ENCODE measurements around the gene OTX2.

The OTX2 gene

GRCh38 chr14:56812364-56813141, 2.3 kb upstream of the OTX2 start:
- no peak for DNase-seq (ENCODE audit: low spot score)

DNA sequence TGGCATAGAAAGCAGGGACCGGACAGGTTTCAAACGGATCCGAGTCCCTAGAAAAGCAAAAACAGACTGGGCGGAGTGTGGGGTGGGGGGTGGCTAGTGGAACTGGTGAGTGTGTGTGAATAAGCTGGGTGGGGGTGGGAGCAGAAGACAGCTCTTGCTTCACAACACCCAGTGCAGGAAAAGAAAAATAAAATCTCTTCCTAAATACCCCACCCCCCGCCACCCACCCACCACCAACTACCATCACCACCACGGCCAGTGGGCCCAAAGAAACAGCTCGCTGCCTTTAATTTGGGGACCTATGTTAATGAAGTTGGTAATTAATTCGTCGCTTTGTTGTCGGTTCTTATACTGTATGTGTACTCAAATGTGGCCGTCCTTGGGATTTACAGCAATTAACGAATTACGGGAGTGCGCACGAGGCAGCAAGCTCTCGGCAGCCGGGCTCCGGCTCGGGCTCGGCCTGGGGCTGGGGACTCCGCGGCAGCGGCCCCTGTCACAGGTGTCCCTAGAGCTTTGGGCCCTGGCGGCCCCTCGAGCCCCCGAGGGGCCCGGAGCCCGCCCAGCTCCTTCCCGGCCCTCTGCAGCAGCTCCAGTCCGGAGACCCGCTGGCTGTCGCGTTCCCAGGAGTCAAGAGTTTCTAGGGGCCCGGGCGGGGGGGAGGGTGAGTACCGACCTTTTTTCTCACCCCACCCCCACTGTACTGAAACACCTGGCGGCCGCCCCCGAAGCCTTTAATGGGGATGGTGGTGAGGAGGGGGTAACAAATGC, 1.5 kb upstream of the OTX2 start:
- no peak for DNase-seq (ENCODE audit: low spot score)

- no peak for DNase-seq (ENCODE audit: low spot score)
These were observed 735 bp upstream of the OTX2 start for GRCh38 chr14:56810836-56811592.

- no peak for DNase-seq (ENCODE audit: low spot score)
These were observed 771 bp downstream of the OTX2 start for GRCh38 chr14:56809270-56810146.

- no peak for DNase-seq (ENCODE audit: low spot score)
These were observed 1.7 kb downstream of the OTX2 start for GRCh38 chr14:56808383-56809269.

- no peak for DNase-seq (ENCODE audit: low spot score)
These were observed 2.2 kb downstream of the OTX2 start for GRCh38 chr14:56808110-56808382.

GRCh38 chr14:56807386-56808109, 2.7 kb downstream of the OTX2 start:
- DNase-seq (ENCODE audit: low spot score): no peak

GRCh38 chr14:56806760-56807159, 3.5 kb downstream of the OTX2 start:
- no peak for DNase-seq (ENCODE audit: low spot score)

DNA sequence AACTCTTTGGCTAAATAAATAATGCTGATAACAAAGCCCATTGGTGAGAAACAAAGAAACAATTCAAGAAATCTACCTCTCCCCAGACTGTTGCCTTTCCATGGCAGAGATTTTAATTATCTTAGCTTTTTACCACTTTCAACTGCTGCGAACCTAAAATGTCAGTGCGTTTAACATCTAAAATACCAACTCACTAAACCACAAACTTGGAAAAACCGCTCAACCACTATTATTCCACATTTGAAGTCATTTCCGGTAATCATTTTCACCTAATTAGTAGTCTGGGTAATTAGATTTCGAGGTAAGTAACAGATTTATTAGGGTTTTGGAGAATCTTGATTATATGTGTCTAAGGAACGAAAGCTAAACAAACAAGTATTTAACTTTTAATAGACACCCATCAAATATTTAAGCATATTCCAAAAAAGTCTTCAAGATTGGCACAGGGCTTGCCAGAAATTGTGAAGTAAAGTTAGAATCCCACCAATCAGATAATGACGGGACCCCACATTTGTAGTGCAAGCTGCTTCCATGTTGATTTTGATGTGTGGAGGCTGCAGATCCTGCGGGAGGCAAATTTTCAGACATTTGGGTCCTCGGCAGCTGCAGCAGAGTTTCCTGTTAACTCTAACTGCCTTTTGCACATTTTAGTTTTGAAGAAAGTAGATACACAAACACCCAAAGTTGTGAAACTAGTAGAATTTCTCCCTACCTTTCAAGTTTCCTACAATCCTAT, 4.1 kb downstream of the OTX2 start:
- DNase-seq (ENCODE audit: low spot score): no peak

GRCh38 chr14:56805201-56805991, 4.9 kb downstream of the OTX2 start:
- DNase-seq (ENCODE audit: low spot score): no peak

GRCh38 chr14:56803816-56804535, 6.3 kb downstream of the OTX2 start:
- no peak for DNase-seq (ENCODE audit: low spot score)

- DNase-seq (ENCODE audit: low spot score): no peak
These were observed 8.4 kb downstream of the OTX2 start for GRCh38 chr14:56801920-56802319.

DNA sequence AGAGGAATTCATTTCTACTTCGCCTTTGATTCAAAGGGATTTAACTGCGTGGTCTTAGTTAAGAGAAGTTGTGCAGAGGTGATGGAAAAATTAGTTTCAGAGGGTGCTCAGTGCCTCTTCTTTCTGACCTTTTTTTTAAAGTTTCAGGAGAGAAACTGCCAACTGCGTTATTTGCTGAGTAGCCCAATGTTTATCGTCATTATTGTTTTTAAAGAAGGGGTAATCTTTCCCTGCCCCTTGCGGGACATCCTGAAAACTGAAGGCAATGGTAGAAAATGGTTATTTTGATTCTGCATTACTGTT, 11.0 kb downstream of the OTX2 start:
- no peak for DNase-seq (ENCODE audit: low spot score)

GRCh38 chr14:56798447-56799342, 11.6 kb downstream of the OTX2 start:
- DNase-seq (ENCODE audit: low spot score): no peak

DNA sequence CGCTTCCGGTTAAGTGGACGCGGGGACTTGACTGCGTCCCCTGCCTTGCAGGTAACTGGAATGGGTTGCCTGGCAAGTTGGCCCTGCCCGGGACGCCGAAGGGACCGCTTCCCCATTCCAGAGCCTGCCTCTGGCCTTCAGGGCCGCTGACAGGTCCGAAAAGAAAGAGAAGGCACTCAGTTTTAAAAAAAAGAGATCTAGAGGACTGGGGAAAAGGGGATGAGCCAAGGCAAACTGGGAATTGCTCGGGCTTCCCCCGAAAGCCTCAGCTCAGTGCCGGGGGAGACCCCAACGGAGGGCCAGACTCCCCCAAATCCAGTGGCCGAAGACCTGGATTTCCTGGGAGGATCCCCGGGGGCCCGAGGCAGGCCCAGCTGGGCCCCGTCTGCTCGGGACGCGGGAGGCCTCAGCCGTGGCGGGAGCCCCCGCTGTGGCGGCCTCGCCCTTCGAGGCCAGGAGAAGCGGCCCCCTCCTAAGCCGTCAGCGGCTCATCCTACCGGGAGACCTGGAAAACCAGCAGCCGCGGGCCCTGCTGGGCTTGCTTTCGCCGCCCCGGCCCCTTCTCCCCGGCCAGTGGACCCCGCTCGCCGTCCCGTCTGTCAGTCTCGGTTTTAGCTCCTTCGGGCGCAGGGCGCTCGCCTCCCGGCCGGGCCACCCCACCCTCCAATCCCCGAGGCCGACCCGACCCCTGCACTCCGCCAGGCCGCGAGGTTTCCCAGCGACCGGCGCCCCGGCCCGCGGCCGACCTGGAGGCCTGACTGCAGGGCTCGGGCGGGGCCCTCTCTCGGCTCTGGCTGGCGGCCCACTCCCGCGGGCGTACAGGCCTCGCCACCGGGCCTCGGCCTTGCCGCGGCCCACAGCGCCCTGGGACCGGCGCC, 12.5 kb downstream of the OTX2 start:
- DNase-seq (ENCODE audit: low spot score): no peak

DNA sequence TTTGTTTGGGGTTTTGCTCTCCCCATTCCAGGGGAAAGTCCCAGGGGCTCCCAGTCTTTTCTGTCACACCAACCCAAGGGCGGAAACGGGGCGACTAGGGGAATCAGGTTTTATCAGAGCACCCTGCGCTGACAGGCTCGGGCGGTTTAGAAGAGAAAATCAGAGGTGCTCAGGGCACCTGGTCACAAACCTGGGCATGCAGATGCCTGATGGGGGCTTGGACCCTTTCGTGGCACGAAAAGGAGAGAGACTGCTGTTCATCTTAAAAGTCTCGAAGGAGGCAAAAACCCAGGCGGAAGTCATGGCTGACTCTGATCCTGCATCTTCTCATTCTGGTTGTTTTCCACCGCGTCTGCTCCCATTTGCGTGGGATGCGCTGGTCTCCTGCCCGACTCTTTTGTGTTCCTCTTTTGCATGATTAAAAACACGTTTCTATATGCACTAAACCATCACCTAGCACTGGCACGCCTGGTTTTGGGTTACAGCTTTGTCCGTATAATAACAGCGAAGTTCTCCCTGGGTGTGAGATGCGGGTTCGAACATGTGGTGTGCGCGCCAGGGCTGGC, 13.2 kb downstream of the OTX2 start:
- DNase-seq (ENCODE audit: low spot score): no peak

Data from AG08395 (cell line).